ENCODE measurements around the gene BRCA1.
"Not testable (repeated sequence)": the region's sequence is repeated elsewhere in the genome, so short reads cannot be mapped to it uniquely, and the experiment has no call there.

Gene BRCA1

GRCh38 chr17:43135454-43135819 lies 10.3 kb upstream of the BRCA1 start:
- TF ChIP-seq CTCF (IDR thresholded peaks at IDR 0.05; ENCODE audit: low read depth, low read length, missing control alignments) = no peak
- H3K4me3 ChIP-seq (ENCODE audit: low read depth, low read length) = no peak overlapping the region

GRCh38 chr17:43134774-43135453 lies 9.8 kb upstream of the BRCA1 start:
- H3K4me3 ChIP-seq (ENCODE audit: low read depth, low read length) = no peak overlapping the region
- TF ChIP-seq CTCF (IDR thresholded peaks at IDR 0.05; ENCODE audit: low read depth, low read length, missing control alignments) = no peak
- no peak for DNase-seq (ENCODE audit: low read depth)

More at GRCh38 chr17:43135454-43135819, 10.3 kb upstream of the BRCA1 start:
- no peak for DNase-seq (ENCODE audit: low read depth)

DNA sequence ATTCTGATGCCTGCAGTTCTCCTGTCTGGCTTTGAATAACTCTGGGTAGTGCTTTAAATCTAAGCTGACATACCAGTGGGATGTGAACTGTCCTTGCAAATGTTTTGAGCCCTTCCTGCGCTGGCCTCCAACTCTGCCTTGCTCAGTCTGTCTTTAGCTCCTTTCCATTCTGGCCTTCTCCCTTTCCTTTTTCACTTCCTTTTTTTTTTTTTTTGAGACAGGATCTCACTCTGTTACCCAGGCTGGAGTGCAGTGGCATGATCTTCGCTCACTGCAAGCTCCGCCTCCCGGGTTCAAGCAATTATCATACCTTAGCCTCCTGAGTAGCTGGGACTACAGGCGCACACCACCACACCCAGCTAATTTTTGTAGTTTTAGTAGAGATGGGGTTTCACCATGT lies 8.3 kb upstream of the BRCA1 start:
- H3K4me3 ChIP-seq (ENCODE audit: low read depth, low read length); DNase-seq (ENCODE audit: low read depth): not testable (repeated sequence)

GRCh38 chr17:43132117-43132516 lies 7.0 kb upstream of the BRCA1 start:
- no peak overlapping the region for H3K4me3 ChIP-seq (ENCODE audit: low read depth, low read length)
- no peak for TF ChIP-seq CTCF (IDR thresholded peaks at IDR 0.05; ENCODE audit: low read depth, low read length, missing control alignments)
- DNase-seq (ENCODE audit: low read depth) = no peak

- no peak overlapping the region for H3K4me3 ChIP-seq (ENCODE audit: low read depth, low read length)
These were observed 4.5 kb upstream of the BRCA1 start for GRCh38 chr17:43129671-43130010.

DNA sequence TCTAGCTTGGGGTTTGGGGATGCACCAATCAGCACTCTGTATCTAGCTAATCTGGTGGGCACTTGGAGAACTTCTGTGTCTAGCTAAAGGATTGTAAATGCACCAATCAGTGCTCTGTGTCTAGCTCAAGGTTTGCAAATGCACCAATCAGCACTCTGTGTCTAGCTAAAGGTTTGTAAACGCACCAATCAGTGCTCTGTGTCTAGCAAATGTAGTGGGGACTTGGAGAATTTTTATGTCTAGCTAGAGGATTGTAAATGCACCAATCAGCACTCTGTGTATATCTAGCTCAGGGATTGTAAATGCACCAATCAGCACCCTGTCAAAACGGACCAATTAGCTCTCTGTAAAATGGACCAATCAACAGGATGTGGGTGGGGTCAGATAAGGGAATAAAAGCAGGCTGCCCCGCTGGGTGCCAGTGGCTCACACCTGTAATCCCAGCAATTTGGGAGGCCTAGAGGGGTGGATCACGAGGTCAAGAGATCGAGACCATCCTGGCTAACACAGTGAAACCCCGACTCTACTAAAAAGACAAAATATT lies 2.2 kb upstream of the BRCA1 start:
- DNase-seq (ENCODE audit: low read depth); H3K4me3 ChIP-seq (ENCODE audit: low read depth, low read length): not testable (repeated sequence)

More at GRCh38 chr17:43129671-43130010, 4.5 kb upstream of the BRCA1 start:
- no peak for DNase-seq (ENCODE audit: low read depth)
- TF ChIP-seq CTCF (IDR thresholded peaks at IDR 0.05; ENCODE audit: low read depth, low read length, missing control alignments) = no peak

GRCh38 chr17:43126911-43127290 lies 1.7 kb upstream of the BRCA1 start:
- no peak for TF ChIP-seq CTCF (IDR thresholded peaks at IDR 0.05; ENCODE audit: low read depth, low read length, missing control alignments)
- DNase-seq (ENCODE audit: low read depth) = no peak
- H3K4me3 ChIP-seq (ENCODE audit: low read depth, low read length) = no peak overlapping the region

All from GM12864 (cell line).